Stomach (tissue), 4 donors: ENCODE data around the gene PUM2.

Experiments used
- POLR2AphosphoS5 ChIP-seq, 3 donors: sonication (generic); formaldehyde crosslinking; IDR thresholded peaks; one replicate each; pipeline ENCODE4 v1.6.1; 2016; ENCODE audit warnings: antibody characterized with exemption in 3 of 3
- TF ChIP-seq, protein P1 (sequence below), 7 experiments: fragments of 450-650 bp in 4 of 7; fragments of 200-600 bp in 3 of 7; sonication (generic) in 3 of 7; IDR thresholded peaks; one replicate each; pipeline ENCODE4 v1.5.1; 2016 to 2019; ENCODE audit warnings: antibody characterized with exemption in 7 of 7, control low read depth in 2 of 7, mild to moderate bottlenecking in 1 of 7

GRCh38 chr2:20330192-20330591 lies 20.5 kb downstream of the PUM2 start:
- no peak for TF ChIP-seq POLR2AphosphoS5 (IDR thresholded peaks at IDR 0.05)
- TF ChIP-seq, protein P1, sequence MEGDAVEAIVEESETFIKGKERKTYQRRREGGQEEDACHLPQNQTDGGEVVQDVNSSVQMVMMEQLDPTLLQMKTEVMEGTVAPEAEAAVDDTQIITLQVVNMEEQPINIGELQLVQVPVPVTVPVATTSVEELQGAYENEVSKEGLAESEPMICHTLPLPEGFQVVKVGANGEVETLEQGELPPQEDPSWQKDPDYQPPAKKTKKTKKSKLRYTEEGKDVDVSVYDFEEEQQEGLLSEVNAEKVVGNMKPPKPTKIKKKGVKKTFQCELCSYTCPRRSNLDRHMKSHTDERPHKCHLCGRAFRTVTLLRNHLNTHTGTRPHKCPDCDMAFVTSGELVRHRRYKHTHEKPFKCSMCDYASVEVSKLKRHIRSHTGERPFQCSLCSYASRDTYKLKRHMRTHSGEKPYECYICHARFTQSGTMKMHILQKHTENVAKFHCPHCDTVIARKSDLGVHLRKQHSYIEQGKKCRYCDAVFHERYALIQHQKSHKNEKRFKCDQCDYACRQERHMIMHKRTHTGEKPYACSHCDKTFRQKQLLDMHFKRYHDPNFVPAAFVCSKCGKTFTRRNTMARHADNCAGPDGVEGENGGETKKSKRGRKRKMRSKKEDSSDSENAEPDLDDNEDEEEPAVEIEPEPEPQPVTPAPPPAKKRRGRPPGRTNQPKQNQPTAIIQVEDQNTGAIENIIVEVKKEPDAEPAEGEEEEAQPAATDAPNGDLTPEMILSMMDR (IDR thresholded peaks at IDR 0.05), result no peak
